Lung (tissue), 16 donors: ENCODE results near the gene RPL14. TPM values are rescaled to one million over a fixed set of nuclear protein-coding genes. Genes with fewer than 3 reads are reported as not detected.

Source experiments
- ATAC-seq: fragments of 200-7000 bp; cut with Tn5 transposase; one replicate; pipeline ENCODE4 v1.9.1; 2020; ENCODE audit warnings: moderate number of reproducible peaks; ENCODE audit not compliant: insufficient read depth, low FRiP score
- DNase-seq, 3 donors: peaks; one replicate each; pipeline ENCODE4 v3.0.0-alpha.2; 2013 to 2017
- H3K27ac ChIP-seq, 2 donors: one replicate each; pipeline ENCODE4 v1.5.1; 2013; ENCODE audit warnings: mild to moderate bottlenecking in 2 of 2, moderate library complexity in 2 of 2, control low read depth in 1 of 2, inconsistent platforms in 1 of 2, low read depth in 1 of 2, low read length in 1 of 2
- H3K27me3 ChIP-seq, 3 donors: one replicate each; pipeline ENCODE4 v1.5.1; 2013; ENCODE audit warnings: low read length in 2 of 3; ENCODE audit not compliant: control insufficient read depth in 3 of 3, insufficient read depth in 3 of 3
- H3K36me3 ChIP-seq, 4 donors: one replicate each; pipeline ENCODE4 v1.5.1; 2013; ENCODE audit warnings: low read length in 4 of 4, mild to moderate bottlenecking in 1 of 4, moderate library complexity in 1 of 4; ENCODE audit not compliant: control insufficient read depth in 4 of 4, insufficient read depth in 4 of 4
- H3K4me1 ChIP-seq, 5 donors: one replicate each; pipeline ENCODE4 v1.5.1; 2013; ENCODE audit warnings: low read length in 5 of 5, mild to moderate bottlenecking in 2 of 5, moderate library complexity in 1 of 5; ENCODE audit not compliant: control insufficient read depth in 5 of 5, insufficient read depth in 5 of 5
- H3K4me3 ChIP-seq: one replicate; pipeline ENCODE4 v1.5.1; 2013; ENCODE audit warnings: mild to moderate bottlenecking, control low read depth, moderate library complexity
- H3K9ac ChIP-seq, 2 donors: one replicate each; pipeline ENCODE4 v1.5.1; 2013; ENCODE audit warnings: low read length in 2 of 2, control low read depth in 1 of 2; ENCODE audit not compliant: insufficient read depth in 1 of 2
- H3K9me3 ChIP-seq, 4 donors: one replicate each; pipeline ENCODE4 v1.5.1; 2013; ENCODE audit warnings: low read length in 3 of 4, mild to moderate bottlenecking in 1 of 4, moderate library complexity in 1 of 4; ENCODE audit not compliant: control insufficient read depth in 4 of 4, insufficient read depth in 3 of 4
- CTCF ChIP-seq: IDR thresholded peaks from 2 replicates; pipeline ENCODE4 v1.5.1; 2012; ENCODE audit warnings: mild to moderate bottlenecking; ENCODE audit errors: control extremely low read depth, extremely low read depth
- WGBS, 2 donors: extraction: QIAGEN DNeasy Blood & Tissue Kit; methylation state at CpG; one replicate each; pipeline ENCODE4 v1.1.7; 2013; 5-methylcytosine and 5-hydroxymethylcytosine counted together
- long read RNA-seq, 5 donors: transcript quantifications; one replicate each; lab custom pipeline, GENCODE V29; 2026
- polyA plus RNA-seq, 2 donors: library from polyadenylated mRNA; stranded (reverse); fragments of 200-250 nt; gene quantifications; one replicate each; pipeline ENCODE4 v1.2.1, GENCODE V29; 2013
- total RNA-seq, 2 donors: library from RNA; depleted of rRNA in 1 of 2; stranded (reverse); fragments of >200 nt in 1 of 2; gene quantifications; one replicate each; pipeline ENCODE4 v1.2.1, GENCODE V29; 2014 to 2021
- donor health status: control.
- donor health status: control.
- donor health status: Bipolar disorder and iron deficiency.
- donor health status: healthy.
- donor health status: DM: yes; HTN: yes; CAD: no.

Gene RPL14
- 1,000 to 10,000 TPM in 1 of 2 donors, 100 to 1,000 TPM in 1; 473 to 1,578 TPM for total RNA-seq
- polyA plus RNA-seq, result 1,000 to 10,000 TPM in 1 of 2 donors, 100 to 1,000 TPM in 1; 873 to 2,599 TPM
- long read RNA-seq, donor 1, full-length matches to known transcripts, result 727 of 904 reads
- long read RNA-seq, donor 1, partial matches to known transcripts, result 177 of 904 reads
- long read RNA-seq, donor 1, other reads (novel, unspliced or antisense), result 0 of 904 reads
- long read RNA-seq, donor 2, full-length matches to known transcripts, result 407 of 525 reads
- long read RNA-seq, donor 2, partial matches to known transcripts, result 104 of 525 reads
- long read RNA-seq, donor 2, other reads (novel, unspliced or antisense), result 14 of 525 reads
- long read RNA-seq, donor 3, full-length matches to known transcripts, result 562 of 630 reads
- long read RNA-seq, donor 3, partial matches to known transcripts, result 63 of 630 reads
- long read RNA-seq, donor 3, other reads (novel, unspliced or antisense), result 5 of 630 reads
- long read RNA-seq, donor 4, full-length matches to known transcripts, result 468 of 713 reads
- long read RNA-seq, donor 4, partial matches to known transcripts, result 231 of 713 reads
- long read RNA-seq, donor 4, other reads (novel, unspliced or antisense), result 14 of 713 reads
- long read RNA-seq, donor 5, full-length matches to known transcripts, result 961 of 1,231 reads
- long read RNA-seq, donor 5, partial matches to known transcripts, result 240 of 1,231 reads
- long read RNA-seq, donor 5, other reads (novel, unspliced or antisense), result 30 of 1,231 reads

DNA sequence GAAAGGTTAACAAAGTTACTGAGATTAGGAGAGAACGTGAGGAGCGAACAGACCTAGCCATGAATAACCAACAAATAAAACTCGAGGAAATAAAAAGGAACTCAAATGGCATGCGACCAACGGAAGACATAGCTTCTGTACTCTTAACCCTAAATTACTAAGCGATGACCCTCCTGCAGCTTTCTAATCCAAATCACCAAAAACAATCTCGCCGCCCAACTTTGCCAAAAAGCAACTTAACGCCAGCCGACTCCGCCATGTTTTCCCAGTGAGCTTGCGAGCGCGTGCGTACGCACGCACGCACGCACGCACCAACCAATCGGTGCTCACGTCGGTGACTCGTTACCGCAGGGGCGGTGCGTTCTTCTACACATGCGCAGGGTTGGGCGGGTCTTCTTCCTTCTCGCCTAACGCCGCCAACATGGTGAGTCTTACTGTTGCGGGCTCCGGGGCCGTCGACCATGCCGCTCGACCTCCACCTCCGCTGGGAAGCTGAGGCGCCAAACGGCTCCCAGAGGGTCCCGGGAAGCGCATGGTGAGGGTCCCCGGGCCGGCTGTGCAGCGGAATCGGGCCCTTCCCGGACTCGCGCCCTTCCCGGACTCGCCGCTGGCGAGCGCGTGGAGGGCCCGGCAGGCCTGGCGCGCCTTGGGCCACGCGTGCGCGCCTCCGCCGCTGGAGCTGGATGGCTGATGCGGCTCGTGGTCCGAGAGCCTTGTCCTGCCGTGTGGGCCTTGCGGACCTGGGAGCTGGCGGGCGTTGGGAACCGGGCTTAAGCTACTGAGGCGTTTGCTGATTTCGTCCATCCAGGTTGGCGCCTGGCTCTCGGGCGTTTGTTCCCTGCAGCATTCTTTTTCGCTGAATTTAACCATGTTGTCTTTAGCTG lies at the start of gene RPL14:
TSS of gene RPL14 (plus strand) at position 400 of the 884 bp plus-strand sequence. CDS start at position 533, 133 bp downstream.
- TF ChIP-seq CTCF, result no peak
- DNase-seq (peak; percentile 97 to 99 (median 97)), ATAC-seq (peak; percentile 92)
- Histone ChIP-seq H3K27me3 (no peaks in the 10 kb centered on the region), H3K9me3 (no peaks in the 10 kb centered on the region), H3K27ac (peak within 1 kb of the TSS; percentile 95 to 96), H3K4me1 (peaks cover 10 to 25% (median 11%) of the 10 kb centered on the region in 5 donors), H3K9ac (peak within 1 kb of the TSS; percentile 92 to 99), H3K36me3 (peaks cover 14 to 31% (median 17%) of the 10 kb centered on the region in 4 donors), H3K4me3 (peak within 1 kb of the TSS; percentile 83)
- 1% methylated on average over 76 to 79 of the region's 79 CpGs for WGBS, 2 donors

DNA sequence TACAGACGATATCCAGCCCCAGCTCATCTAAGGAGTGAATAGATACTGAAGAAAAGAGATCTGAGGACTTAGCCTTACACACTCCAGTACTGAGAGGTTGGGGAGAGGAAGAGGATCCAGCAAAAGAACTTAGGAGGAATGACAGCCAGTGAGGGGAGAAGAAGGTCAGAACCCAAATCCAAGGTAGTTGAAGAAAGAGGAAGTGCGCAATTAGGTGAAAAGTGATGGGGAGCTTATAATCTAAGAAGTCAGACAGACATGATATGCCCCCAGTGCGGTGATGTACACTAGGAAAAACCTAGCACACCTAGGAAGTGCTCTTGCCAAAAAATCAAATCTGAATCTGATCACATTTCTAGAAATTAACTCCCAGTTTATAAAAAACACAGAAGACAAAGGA lies 49.5 kb upstream of the RPL14 start:
- H3K4me1 ChIP-seq, result no peaks in the 10 kb centered on the region
- no peaks in the 10 kb centered on the region for H3K27me3 ChIP-seq
- no peaks in the 10 kb centered on the region for H3K36me3 ChIP-seq
- DNase-seq (no peak), ATAC-seq (no peak)
- H3K4me3 ChIP-seq, result no peak overlapping the region
- H3K27ac ChIP-seq, result no peak overlapping the region
- WGBS, 2 donors, result 84 to 87% methylated on average over 3 of the region's 3 CpGs
- no peak overlapping the region for H3K9ac ChIP-seq
- no peak for TF ChIP-seq CTCF
- H3K9me3 ChIP-seq, result no peaks in the 10 kb centered on the region

- Histone ChIP-seq H3K9ac (no peak overlapping the region), H3K27me3 (no peaks in the 10 kb centered on the region), H3K4me3 (no peak overlapping the region), H3K9me3 (no peaks in the 10 kb centered on the region), H3K4me1 (peaks cover 0 to 2% (median 0%) of the 10 kb centered on the region in 5 donors), H3K27ac (no peak overlapping the region), H3K36me3 (no peaks in the 10 kb centered on the region)
- TF ChIP-seq CTCF, result no peak
- DNase-seq (no peak), ATAC-seq (no peak)
- WGBS, 2 donors, result 67 to 81% methylated on average over 1 of the region's 1 CpG
Measured at GRCh38 chr3:40414270-40414669, 42.9 kb upstream of the RPL14 start.
